Fibroblast of lung (primary cell): ENCODE measurements around the gene GREM2. TPM values are rescaled to one million over a fixed set of nuclear protein-coding genes. Genes with fewer than 3 reads are reported as not detected.

Experiments used
- DNase-seq, 2 donors: peaks; one replicate each; pipeline versions ENCODE4 v3.0.0 to v3.0.0-alpha.2; 2010; ENCODE audit warnings: low read depth in 2 of 2
- H2AFZ ChIP-seq: 2 replicates; pipeline ENCODE4 v1.5.1; 2012; ENCODE audit warnings: low read length, control low read depth, inconsistent platforms
- H3K27ac ChIP-seq: 2 replicates; pipeline ENCODE4 v1.5.1; 2011; ENCODE audit warnings: low read length, control low read depth; ENCODE audit not compliant: insufficient read depth
- H3K27me3 ChIP-seq: 2 replicates; pipeline ENCODE4 v1.5.1; 2011; ENCODE audit warnings: mild to moderate bottlenecking, low read length; ENCODE audit not compliant: control insufficient read depth, insufficient read depth
- H3K36me3 ChIP-seq: 2 replicates; pipeline ENCODE4 v1.5.1; 2011; ENCODE audit warnings: low read length; ENCODE audit not compliant: control insufficient read depth, insufficient read depth
- H3K4me1 ChIP-seq: 2 replicates; pipeline ENCODE4 v1.5.1; 2011; ENCODE audit warnings: low read length; ENCODE audit not compliant: control insufficient read depth, insufficient read depth; ENCODE audit errors: extremely low read depth
- H3K4me2 ChIP-seq: 2 replicates; pipeline ENCODE4 v1.5.1; 2011; ENCODE audit warnings: low read length, control low read depth; ENCODE audit not compliant: insufficient read depth; ENCODE audit errors: extremely low read depth
- H3K4me3 ChIP-seq, 4 experiments: fragments of 200-600 bp in 1 of 4; sonication (generic) in 1 of 4; replicated peaks in 1 of 4; 2 replicates each; pipeline ENCODE4 v1.5.1; 2011 to 2016; ENCODE audit warnings: low read length in 4 of 4, low read depth in 3 of 4, mild to moderate bottlenecking in 3 of 4, control low read depth in 2 of 4, inconsistent platforms in 1 of 4, mixed read lengths in 1 of 4; ENCODE audit not compliant: insufficient read depth in 1 of 4; ENCODE audit errors: control extremely low read depth in 1 of 4
- H3K79me2 ChIP-seq: 2 replicates; pipeline ENCODE4 v1.5.1; 2012; ENCODE audit warnings: mild to moderate bottlenecking, low read length, inconsistent platforms; ENCODE audit not compliant: control insufficient read depth, insufficient read depth
- H3K9ac ChIP-seq: 2 replicates; pipeline ENCODE4 v1.5.1; 2011; ENCODE audit warnings: mild to moderate bottlenecking, low read length, control low read depth; ENCODE audit not compliant: insufficient read depth
- H3K9me3 ChIP-seq: 2 replicates; pipeline ENCODE4 v1.5.1; 2012; ENCODE audit warnings: low read depth, low read length; ENCODE audit not compliant: control insufficient read depth, insufficient read depth
- H4K20me1 ChIP-seq: 2 replicates; pipeline ENCODE4 v1.5.1; 2011; ENCODE audit warnings: low read length; ENCODE audit not compliant: control insufficient read depth, insufficient read depth; ENCODE audit errors: extremely low read depth
- CTCF ChIP-seq, 2 donors: IDR thresholded peaks in 1 of 2; conservative IDR thresholded peaks in 1 of 2; 1 replicate in 1 of 2; 2 replicates in 1 of 2; pipeline ENCODE4 v1.5.1; 2011 to 2012; ENCODE audit warnings: low read length in 2 of 2, control low read depth in 1 of 2, inconsistent platforms in 1 of 2, low read depth in 1 of 2, mild to moderate bottlenecking in 1 of 2
- EZH2 ChIP-seq: IDR thresholded peaks from 2 replicates; pipeline ENCODE4 v1.5.1; 2012; ENCODE audit warnings: low read length, control low read depth, mild to moderate bottlenecking; ENCODE audit errors: missing control alignments
- polyA plus RNA-seq, 2 donors: library from polyadenylated mRNA; depleted of rRNA in 1 of 2; stranded (reverse) in 1 of 2; unstranded in 1 of 2; fragments of >200 nt; gene quantifications; 2 replicates each; pipeline ENCODE4 v1.2.1, GENCODE V29; 2011 to 2012; ENCODE audit warnings: missing spikeins in 1 of 2
- total RNA-seq: library from RNA; depleted of rRNA; stranded (reverse); fragments of >200 nt; gene quantifications from 2 replicates; pipeline ENCODE4 v1.2.1, GENCODE V29; 2014

GREM2 gene
- total and polyA plus RNA-seq, 2 donors (not counting 1 experiment from before 2014, with no cell fraction given), result 6.9 to 21.1 TPM

DNA sequence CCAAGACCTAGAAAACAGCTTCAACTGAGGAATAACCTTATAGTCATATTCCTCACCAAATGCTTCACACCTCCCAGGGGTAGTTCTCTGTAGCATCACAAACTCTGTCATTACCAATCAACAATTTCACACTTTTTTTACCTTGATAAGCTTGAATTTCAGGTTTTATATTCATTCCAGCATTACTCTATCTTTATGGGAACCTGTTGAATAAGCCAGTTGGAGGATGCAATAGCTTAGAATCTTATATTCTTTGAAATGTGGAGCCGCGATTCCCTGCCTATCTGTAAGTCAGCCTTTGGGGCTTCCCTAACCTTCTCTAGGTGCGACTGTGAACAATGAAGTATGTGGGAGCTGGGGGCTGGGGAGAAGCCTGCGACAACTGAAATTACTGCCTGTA, 145.4 kb downstream of the GREM2 start:
- H3K27ac ChIP-seq, result no peak overlapping the region
- H3K9ac ChIP-seq, result no peak overlapping the region
- H3K4me2 ChIP-seq, result no peak overlapping the region
- no peaks in the 10 kb centered on the region for H3K36me3 ChIP-seq
- no peak overlapping the region for H2AFZ ChIP-seq
- H3K27me3 ChIP-seq, result no peaks in the 10 kb centered on the region
- H4K20me1 ChIP-seq, result no peaks in the 10 kb centered on the region
- no peaks in the 10 kb centered on the region for H3K79me2 ChIP-seq
- no peaks in the 10 kb centered on the region for H3K4me1 ChIP-seq
- no peak overlapping the region for H3K4me3 ChIP-seq
- DNase-seq, result no peak
- no peaks in the 10 kb centered on the region for H3K9me3 ChIP-seq
- TF ChIP-seq EZH2 (no peak), CTCF (conservative IDR thresholded peaks at IDR 0.05 in 1 of 2, IDR thresholded peaks at IDR 0.05 in 1 of 2; ENCODE audit: low read depth in 1 of 2, low read length in 2 of 2) (no peak)

GRCh38 chr1:240465531-240465940, 146.4 kb downstream of the GREM2 start:
- peak overlapping the region in 3 of 4 experiments; percentile 13 to 59 (median 25) for H3K4me3 ChIP-seq
- H3K4me2 ChIP-seq, result peak overlapping the region; percentile 85
- peak overlapping the region; percentile 22 for H3K27ac ChIP-seq

GRCh38 chr1:240464099-240464498, 147.9 kb downstream of the GREM2 start:
- no peaks in the 10 kb centered on the region for H3K4me1 ChIP-seq
- H3K9ac ChIP-seq, result no peak overlapping the region
- no peaks in the 10 kb centered on the region for H3K9me3 ChIP-seq
- no peak overlapping the region for H2AFZ ChIP-seq
- no peak for TF ChIP-seq EZH2
- TF ChIP-seq CTCF (conservative IDR thresholded peaks at IDR 0.05 in 1 of 2, IDR thresholded peaks at IDR 0.05 in 1 of 2; ENCODE audit: low read depth in 1 of 2, low read length in 2 of 2), result no peak
- H3K4me3 ChIP-seq, result no peak overlapping the region
- H3K27me3 ChIP-seq, result no peaks in the 10 kb centered on the region
- no peak overlapping the region for H3K4me2 ChIP-seq
- no peak for DNase-seq
- no peak overlapping the region for H3K27ac ChIP-seq
- H3K36me3 ChIP-seq, result no peaks in the 10 kb centered on the region
- no peaks in the 10 kb centered on the region for H3K79me2 ChIP-seq
- no peaks in the 10 kb centered on the region for H4K20me1 ChIP-seq

More at GRCh38 chr1:240465531-240465940, 146.4 kb downstream of the GREM2 start:
- H3K27me3 ChIP-seq, result no peaks in the 10 kb centered on the region
- no peaks in the 10 kb centered on the region for H3K36me3 ChIP-seq
- H2AFZ ChIP-seq, result peak overlapping the region; percentile 81
- no peaks in the 10 kb centered on the region for H3K79me2 ChIP-seq
- H3K9ac ChIP-seq, result no peak overlapping the region
- H3K4me1 ChIP-seq, result no peaks in the 10 kb centered on the region
- no peak for TF ChIP-seq EZH2
- TF ChIP-seq CTCF (conservative IDR thresholded peaks at IDR 0.05 in 1 of 2, IDR thresholded peaks at IDR 0.05 in 1 of 2; ENCODE audit: low read depth in 1 of 2, low read length in 2 of 2), result no peak
- no peaks in the 10 kb centered on the region for H4K20me1 ChIP-seq
- H3K9me3 ChIP-seq, result no peaks in the 10 kb centered on the region
- DNase-seq, result peak; percentile 33 to 45
